HepG2 (cell line): ENCODE data around the gene LIMD2. TPM values are rescaled to one million over a fixed set of nuclear protein-coding genes. Genes with fewer than 3 reads are reported as not detected.

ENCODE experiments used
- MED1 ChIP-seq: sonication (generic); formaldehyde crosslinking; IDR thresholded peaks from 2 replicates; pipeline ENCODE4 v1.4.0; 2020; ENCODE audit warnings: missing genetic modification reagents
- NFKB2 ChIP-seq: sonication (generic); formaldehyde crosslinking; IDR thresholded peaks from 2 replicates; pipeline ENCODE4 v1.4.0; 2020; ENCODE audit warnings: missing genetic modification reagents, borderline replicate concordance
- SMYD3 ChIP-seq: sonication (generic); formaldehyde crosslinking; IDR thresholded peaks from 2 replicates; pipeline ENCODE4 v1.8.1; 2023; ENCODE audit warnings: mild to moderate bottlenecking, missing genetic modification reagents
- SP140L ChIP-seq: sonication (generic); formaldehyde crosslinking; IDR thresholded peaks from 2 replicates; pipeline ENCODE4 v1.4.0; 2020; ENCODE audit warnings: missing genetic modification reagents, borderline replicate concordance
- ZNF12 ChIP-seq: sonication (generic); formaldehyde crosslinking; IDR thresholded peaks from 2 replicates; pipeline ENCODE4 v1.5.0; 2020; ENCODE audit warnings: missing genetic modification reagents
- polyA plus RNA-seq, 8 experiments: library from polyadenylated mRNA; depleted of rRNA in 3 of 8; stranded (reverse) in 7 of 8; unstranded in 1 of 8; fragments of >200 nt; fragmentation: Illumina TruSeq in 4 of 8; extraction: Trizol in 4 of 8; gene quantifications; 2 replicates each; pipeline versions ENCODE4 v1.2.1 to v1.2.3, GENCODE V29; 2011 to 2016; ENCODE audit warnings: low read depth in 4 of 8, missing spikeins in 1 of 8, mixed read lengths in 1 of 8; ENCODE audit not compliant: insufficient read depth in 1 of 8
- total RNA-seq, 5 experiments: library from RNA; depleted of rRNA; stranded (reverse); fragments of >200 nt; fragmentation: Illumina TruSeq; extraction: Trizol; gene quantifications; 2 replicates each; pipeline ENCODE4 v1.2.3, GENCODE V29; 2016; ENCODE audit warnings: low read depth in 1 of 5
- TF ChIP-seq, protein P1 (sequence below): sonication (generic); formaldehyde crosslinking; IDR thresholded peaks from one replicate; pipeline ENCODE4 v1.5.1; 2020; ENCODE audit warnings: mild to moderate bottlenecking, missing genetic modification reagents; ENCODE audit errors: not compliant biosample characterization
- TF ChIP-seq, protein P2 (sequence below): sonication (generic); formaldehyde crosslinking; IDR thresholded peaks from 2 replicates; pipeline ENCODE4 v1.5.0; 2020; ENCODE audit warnings: missing genetic modification reagents
- TF ChIP-seq, protein P3 (sequence below), 2 experiments: sonication (generic) in 1 of 2; formaldehyde crosslinking in 1 of 2; IDR thresholded peaks; 2 replicates each; pipeline versions ENCODE4 v1.4.0 to v1.6.1; 2016 to 2020; ENCODE audit warnings: borderline replicate concordance in 1 of 2, low read depth in 1 of 2, mild to moderate bottlenecking in 1 of 2, missing genetic modification reagents in 1 of 2
- TF ChIP-seq, protein P4 (sequence below), 2 experiments: IDR thresholded peaks; 2 replicates each; pipeline ENCODE4 v1.6.1; 2011 to 2012; ENCODE audit warnings: low read length in 2 of 2, borderline replicate concordance in 1 of 2, low read depth in 1 of 2, mild to moderate bottlenecking in 1 of 2, moderate library complexity in 1 of 2

The LIMD2 gene
- total and polyA plus RNA-seq, 2 of the 13 experiments (the other 11 are each of a cell fraction or from before 2014, with no cell fraction given), result 9.0 to 20.8 TPM

DNA sequence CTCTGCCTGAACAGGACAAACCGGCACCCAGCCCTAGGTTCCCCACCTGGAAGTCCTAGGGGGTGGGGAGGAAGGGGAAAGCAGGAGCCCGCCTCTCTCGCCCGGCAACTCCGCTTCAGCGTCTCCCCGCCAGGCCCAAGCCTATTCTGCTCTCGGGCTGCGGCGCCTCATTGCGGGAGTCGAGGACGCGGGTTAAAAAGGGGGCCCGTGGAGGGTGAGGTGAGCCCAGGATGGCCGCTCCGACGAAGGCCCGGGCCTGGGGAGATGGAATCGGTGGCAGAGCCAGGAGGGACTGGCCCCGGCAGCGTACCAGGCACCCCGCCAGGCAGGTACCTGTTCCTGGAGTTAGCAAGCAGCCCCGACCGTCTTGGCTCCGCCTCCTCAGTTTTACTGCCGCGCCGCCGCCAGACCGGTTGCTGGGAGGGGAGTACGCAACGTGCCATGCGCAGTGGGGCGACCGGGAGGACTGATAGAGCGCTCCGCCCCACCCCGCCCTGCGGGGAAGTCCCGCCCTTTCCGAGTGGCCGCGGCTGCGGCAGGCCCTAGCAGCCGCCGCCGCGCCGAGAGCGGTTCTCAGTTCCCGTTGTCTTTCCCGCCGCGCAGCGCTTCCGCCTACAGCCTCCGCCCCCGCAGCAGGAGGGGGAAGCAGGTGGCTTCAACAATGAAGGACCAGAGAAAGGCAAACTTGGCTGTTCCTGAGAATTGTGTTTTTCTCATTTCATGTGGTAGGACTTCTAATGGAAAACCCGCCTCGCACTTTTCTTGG is 41.7 kb upstream of the LIMD2 start, which contains the start of gene STRADA (continued):
- TF ChIP-seq, protein P1, sequence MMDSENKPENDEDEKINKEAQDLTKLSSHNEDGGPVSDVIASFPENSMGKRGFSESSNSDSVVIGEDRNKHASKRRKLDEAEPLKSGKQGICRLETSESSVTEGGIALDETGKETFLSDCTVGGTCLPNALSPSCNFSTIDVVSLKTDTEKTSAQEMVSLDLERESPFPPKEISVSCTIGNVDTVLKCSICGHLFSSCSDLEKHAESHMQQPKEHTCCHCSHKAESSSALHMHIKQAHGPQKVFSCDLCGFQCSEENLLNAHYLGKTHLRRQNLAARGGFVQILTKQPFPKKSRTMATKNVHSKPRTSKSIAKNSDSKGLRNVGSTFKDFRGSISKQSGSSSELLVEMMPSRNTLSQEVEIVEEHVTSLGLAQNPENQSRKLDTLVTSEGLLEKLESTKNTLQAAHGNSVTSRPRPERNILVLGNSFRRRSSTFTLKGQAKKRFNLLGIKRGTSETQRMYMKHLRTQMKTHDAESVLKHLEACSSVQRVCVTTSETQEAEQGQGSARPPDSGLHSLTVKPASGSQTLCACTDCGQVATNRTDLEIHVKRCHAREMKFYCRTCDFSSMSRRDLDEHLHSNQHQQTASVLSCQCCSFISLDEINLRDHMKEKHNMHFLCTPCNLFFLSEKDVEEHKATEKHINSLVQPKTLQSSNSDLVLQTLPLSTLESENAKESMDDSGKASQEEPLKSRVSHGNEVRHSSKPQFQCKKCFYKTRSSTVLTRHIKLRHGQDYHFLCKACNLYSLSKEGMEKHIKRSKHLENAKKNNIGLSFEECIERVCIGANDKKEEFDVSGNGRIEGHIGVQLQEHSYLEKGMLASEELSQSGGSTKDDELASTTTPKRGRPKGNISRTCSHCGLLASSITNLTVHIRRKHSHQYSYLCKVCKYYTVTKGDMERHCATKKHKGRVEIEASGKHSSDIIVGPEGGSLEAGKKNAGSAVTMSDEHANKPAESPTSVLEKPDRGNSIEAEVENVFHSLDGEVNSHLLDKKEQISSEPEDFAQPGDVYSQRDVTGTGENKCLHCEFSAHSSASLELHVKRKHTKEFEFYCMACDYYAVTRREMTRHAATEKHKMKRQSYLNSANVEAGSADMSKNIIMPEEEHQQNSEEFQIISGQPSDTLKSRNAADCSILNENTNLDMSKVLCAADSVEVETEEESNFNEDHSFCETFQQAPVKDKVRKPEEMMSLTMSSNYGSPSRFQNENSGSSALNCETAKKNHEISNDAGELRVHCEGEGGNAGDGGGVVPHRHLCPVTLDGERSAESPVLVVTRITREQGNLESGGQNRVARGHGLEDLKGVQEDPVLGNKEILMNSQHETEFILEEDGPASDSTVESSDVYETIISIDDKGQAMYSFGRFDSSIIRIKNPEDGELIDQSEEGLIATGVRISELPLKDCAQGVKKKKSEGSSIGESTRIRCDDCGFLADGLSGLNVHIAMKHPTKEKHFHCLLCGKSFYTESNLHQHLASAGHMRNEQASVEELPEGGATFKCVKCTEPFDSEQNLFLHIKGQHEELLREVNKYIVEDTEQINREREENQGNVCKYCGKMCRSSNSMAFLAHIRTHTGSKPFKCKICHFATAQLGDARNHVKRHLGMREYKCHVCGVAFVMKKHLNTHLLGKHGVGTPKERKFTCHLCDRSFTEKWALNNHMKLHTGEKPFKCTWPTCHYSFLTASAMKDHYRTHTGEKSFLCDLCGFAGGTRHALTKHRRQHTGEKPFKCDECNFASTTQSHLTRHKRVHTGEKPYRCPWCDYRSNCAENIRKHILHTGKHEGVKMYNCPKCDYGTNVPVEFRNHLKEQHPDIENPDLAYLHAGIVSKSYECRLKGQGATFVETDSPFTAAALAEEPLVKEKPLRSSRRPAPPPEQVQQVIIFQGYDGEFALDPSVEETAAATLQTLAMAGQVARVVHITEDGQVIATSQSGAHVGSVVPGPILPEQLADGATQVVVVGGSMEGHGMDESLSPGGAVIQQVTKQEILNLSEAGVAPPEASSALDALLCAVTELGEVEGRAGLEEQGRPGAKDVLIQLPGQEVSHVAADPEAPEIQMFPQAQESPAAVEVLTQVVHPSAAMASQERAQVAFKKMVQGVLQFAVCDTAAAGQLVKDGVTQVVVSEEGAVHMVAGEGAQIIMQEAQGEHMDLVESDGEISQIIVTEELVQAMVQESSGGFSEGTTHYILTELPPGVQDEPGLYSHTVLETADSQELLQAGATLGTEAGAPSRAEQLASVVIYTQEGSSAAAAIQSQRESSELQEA (CRISPR knock-in tag), result peak; percentile 87
- TF ChIP-seq, protein P2, sequence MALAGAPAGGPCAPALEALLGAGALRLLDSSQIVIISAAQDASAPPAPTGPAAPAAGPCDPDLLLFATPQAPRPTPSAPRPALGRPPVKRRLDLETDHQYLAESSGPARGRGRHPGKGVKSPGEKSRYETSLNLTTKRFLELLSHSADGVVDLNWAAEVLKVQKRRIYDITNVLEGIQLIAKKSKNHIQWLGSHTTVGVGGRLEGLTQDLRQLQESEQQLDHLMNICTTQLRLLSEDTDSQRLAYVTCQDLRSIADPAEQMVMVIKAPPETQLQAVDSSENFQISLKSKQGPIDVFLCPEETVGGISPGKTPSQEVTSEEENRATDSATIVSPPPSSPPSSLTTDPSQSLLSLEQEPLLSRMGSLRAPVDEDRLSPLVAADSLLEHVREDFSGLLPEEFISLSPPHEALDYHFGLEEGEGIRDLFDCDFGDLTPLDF (CRISPR knock-in tag), result peak; percentile 93
- TF ChIP-seq, protein P3, sequence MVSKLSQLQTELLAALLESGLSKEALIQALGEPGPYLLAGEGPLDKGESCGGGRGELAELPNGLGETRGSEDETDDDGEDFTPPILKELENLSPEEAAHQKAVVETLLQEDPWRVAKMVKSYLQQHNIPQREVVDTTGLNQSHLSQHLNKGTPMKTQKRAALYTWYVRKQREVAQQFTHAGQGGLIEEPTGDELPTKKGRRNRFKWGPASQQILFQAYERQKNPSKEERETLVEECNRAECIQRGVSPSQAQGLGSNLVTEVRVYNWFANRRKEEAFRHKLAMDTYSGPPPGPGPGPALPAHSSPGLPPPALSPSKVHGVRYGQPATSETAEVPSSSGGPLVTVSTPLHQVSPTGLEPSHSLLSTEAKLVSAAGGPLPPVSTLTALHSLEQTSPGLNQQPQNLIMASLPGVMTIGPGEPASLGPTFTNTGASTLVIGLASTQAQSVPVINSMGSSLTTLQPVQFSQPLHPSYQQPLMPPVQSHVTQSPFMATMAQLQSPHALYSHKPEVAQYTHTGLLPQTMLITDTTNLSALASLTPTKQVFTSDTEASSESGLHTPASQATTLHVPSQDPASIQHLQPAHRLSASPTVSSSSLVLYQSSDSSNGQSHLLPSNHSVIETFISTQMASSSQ (IDR thresholded peaks at IDR 0.05; ENCODE audit: low read depth), result no peak
- TF ChIP-seq, protein P3 (CRISPR knock-in tag; IDR thresholded peaks at IDR 0.05; ENCODE audit: borderline replicate concordance), result no peak; the same call in 1 of the 2 replicates
- TF ChIP-seq ZNF12 (CRISPR knock-in tag) (peak; percentile 5; the same call in 1 of the 2 replicates), MED1 (CRISPR knock-in tag) (peak; percentile 66), SP140L (CRISPR knock-in tag) (no peak; the same call in 1 of the 2 replicates), SMYD3 (CRISPR knock-in tag) (peak; percentile 58), NFKB2 (CRISPR knock-in tag) (peak; percentile 69; the same call in 1 of the 2 replicates)
- TF ChIP-seq, protein P4, sequence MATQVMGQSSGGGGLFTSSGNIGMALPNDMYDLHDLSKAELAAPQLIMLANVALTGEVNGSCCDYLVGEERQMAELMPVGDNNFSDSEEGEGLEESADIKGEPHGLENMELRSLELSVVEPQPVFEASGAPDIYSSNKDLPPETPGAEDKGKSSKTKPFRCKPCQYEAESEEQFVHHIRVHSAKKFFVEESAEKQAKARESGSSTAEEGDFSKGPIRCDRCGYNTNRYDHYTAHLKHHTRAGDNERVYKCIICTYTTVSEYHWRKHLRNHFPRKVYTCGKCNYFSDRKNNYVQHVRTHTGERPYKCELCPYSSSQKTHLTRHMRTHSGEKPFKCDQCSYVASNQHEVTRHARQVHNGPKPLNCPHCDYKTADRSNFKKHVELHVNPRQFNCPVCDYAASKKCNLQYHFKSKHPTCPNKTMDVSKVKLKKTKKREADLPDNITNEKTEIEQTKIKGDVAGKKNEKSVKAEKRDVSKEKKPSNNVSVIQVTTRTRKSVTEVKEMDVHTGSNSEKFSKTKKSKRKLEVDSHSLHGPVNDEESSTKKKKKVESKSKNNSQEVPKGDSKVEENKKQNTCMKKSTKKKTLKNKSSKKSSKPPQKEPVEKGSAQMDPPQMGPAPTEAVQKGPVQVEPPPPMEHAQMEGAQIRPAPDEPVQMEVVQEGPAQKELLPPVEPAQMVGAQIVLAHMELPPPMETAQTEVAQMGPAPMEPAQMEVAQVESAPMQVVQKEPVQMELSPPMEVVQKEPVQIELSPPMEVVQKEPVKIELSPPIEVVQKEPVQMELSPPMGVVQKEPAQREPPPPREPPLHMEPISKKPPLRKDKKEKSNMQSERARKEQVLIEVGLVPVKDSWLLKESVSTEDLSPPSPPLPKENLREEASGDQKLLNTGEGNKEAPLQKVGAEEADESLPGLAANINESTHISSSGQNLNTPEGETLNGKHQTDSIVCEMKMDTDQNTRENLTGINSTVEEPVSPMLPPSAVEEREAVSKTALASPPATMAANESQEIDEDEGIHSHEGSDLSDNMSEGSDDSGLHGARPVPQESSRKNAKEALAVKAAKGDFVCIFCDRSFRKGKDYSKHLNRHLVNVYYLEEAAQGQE (IDR thresholded peaks at IDR 0.05; ENCODE audit: borderline replicate concordance in 1 of 2, low read depth in 1 of 2, low read length in 2 of 2), result peak in 1 of 2 experiments; percentile 46; a peak in 2 of 4 replicates
